Right cardiac atrium (tissue), 5 donors: ENCODE measurements around the gene THOP1. TPM values are rescaled to one million over a fixed set of nuclear protein-coding genes. Genes with fewer than 3 reads are reported as not detected.

Experiments
- ATAC-seq, 2 donors: fragments of 200-7000 bp; cut with Tn5 transposase; one replicate each; pipeline versions ENCODE4 v1.8.0 to v1.9.1; 2020; ENCODE audit warnings: moderate library complexity in 2 of 2, mild to moderate bottlenecking in 1 of 2
- DNase-seq, 3 donors: peaks; one replicate each; pipeline ENCODE4 v3.0.0-alpha.2; 2020
- H3K27ac ChIP-seq: one replicate; pipeline ENCODE4 v1.5.1; 2013; ENCODE audit warnings: mild to moderate bottlenecking, low read length, control low read depth, moderate library complexity
- H3K27me3 ChIP-seq: one replicate; pipeline ENCODE4 v1.6.1; 2013; ENCODE audit not compliant: control insufficient read depth, insufficient read depth
- H3K4me1 ChIP-seq: one replicate; pipeline ENCODE4 v1.6.1; 2013; ENCODE audit warnings: low read length; ENCODE audit not compliant: control insufficient read depth, insufficient read depth
- H3K4me3 ChIP-seq: one replicate; pipeline ENCODE4 v1.5.1; 2013; ENCODE audit warnings: low read length, control low read depth
- H3K9me3 ChIP-seq: one replicate; pipeline ENCODE4 v1.6.1; 2013; ENCODE audit warnings: low read length; ENCODE audit not compliant: control insufficient read depth
- WGBS: extraction: QIAGEN DNeasy Blood & Tissue Kit; methylation state at CpG from one replicate; pipeline ENCODE4 v1.1.7; 2013; 5-methylcytosine and 5-hydroxymethylcytosine counted together
- intact Hi-C, 4 donors: fragments of 100-400 bp; cut with DNase I; formaldehyde crosslinking; loops; one replicate each; pipeline versions ENCODE4 v1.11.0 to v1.14.0; 2022 to 2023
- long read RNA-seq, 4 donors: library from polyadenylated mRNA; unstranded; transcript quantifications; one replicate each; pipeline ENCODE4 v2.0.0, GENCODE V29; 2020 to 2021
- polyA plus RNA-seq: library from polyadenylated mRNA; stranded (reverse); fragments of 200-250 nt; gene quantifications from one replicate; pipeline ENCODE4 v1.2.3, GENCODE V29; 2013
- total RNA-seq, 4 donors: library from RNA; stranded (reverse); fragmentation: NEBNext Ultra II Directional; extraction: Animal tissue kit (Norgen Biotek cat#: 25700); gene quantifications; one replicate each; pipeline ENCODE4 v1.2.1, GENCODE V29; 2021
- donor health status: healthy with polysubstance abuse.
- donor health status: DM: no; HTN: yes; CAD: no.
- donor health status: DM: no; HTN: no; CAD: no.
- donor health status: DM: no; HTN: yes; CAD: no; lungs with severe emphysema.
- donor health status: DM: yes; HTN: yes; CAD: no.

THOP1 gene
- total RNA-seq (10 to 100 TPM; 41.4 to 69.4 (median 54.1) TPM), polyA plus RNA-seq (64.0 TPM)
- long read RNA-seq, donor 1, full-length matches to known transcripts: 162 of 204 reads
- long read RNA-seq, donor 1, partial matches to known transcripts: 16 of 204 reads
- long read RNA-seq, donor 1, other reads (novel, unspliced or antisense): 26 of 204 reads
- long read RNA-seq, donor 2, full-length matches to known transcripts: 67 of 93 reads
- long read RNA-seq, donor 2, partial matches to known transcripts: 8 of 93 reads
- long read RNA-seq, donor 2, other reads (novel, unspliced or antisense): 18 of 93 reads
- long read RNA-seq, donor 3, full-length matches to known transcripts: 350 of 434 reads
- long read RNA-seq, donor 3, partial matches to known transcripts: 38 of 434 reads
- long read RNA-seq, donor 3, other reads (novel, unspliced or antisense): 46 of 434 reads
- long read RNA-seq, donor 4, full-length matches to known transcripts: 52 of 61 reads
- long read RNA-seq, donor 4, partial matches to known transcripts: 0 of 61 reads
- long read RNA-seq, donor 4, other reads (novel, unspliced or antisense): 9 of 61 reads

DNA sequence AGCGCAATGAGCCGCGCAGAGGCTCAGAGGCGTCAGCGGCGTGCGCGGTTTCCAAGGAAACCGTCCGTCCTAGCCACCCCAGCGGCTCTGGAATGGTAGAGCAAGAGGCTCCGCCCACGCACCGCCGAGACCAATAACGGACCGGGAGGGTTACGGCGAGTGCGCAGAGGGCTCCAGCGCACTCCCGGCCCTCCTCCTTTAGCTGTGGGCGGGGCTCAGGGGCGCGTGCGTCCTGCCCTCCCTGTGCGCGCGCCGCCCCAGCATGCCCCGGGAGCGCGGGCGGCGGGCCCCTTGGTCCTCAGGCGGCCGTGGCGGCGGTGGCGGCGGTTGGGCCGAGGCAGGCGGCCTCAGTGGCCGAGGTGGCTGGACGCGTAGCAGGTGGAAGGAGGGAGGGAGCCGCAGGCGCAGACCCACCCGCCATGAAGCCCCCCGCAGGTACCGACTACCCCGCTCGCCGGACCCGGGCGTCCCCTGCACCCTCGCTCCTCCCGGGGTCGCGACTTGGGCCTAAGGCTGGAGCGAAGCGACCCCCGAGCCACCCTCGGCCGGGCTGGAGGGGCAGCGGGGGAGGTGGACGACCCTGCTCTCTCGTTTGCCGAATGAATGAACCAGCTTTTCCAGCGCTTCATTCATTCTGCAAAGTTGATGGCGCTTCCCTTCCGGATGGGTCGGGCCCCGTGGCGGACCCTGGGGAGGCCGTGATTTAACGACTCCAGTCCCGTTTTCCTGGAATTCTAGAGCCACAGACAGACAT is at the start of gene THOP1:
Gene THOP1, plus strand, starts transcription at position 260 of the 754 bp plus-strand sequence. Its CDS starts 160 bp downstream, at position 420.
- Histone ChIP-seq H3K9me3 (no peaks in the 10 kb centered on the region), H3K4me1 (peaks cover 3% of the 10 kb centered on the region), H3K4me3 (peak within 1 kb of the TSS; percentile 74), H3K27ac (peak within 1 kb of the TSS; percentile 40), H3K27me3 (no peaks in the 10 kb centered on the region)
- ATAC-seq (peak; percentile 94 to 95), DNase-seq (peak; percentile 100)
- intact Hi-C loops: no loop called here
- WGBS: under 1% methylated on average over 74 of the region's 78 CpGs

- ATAC-seq (no peak), DNase-seq (no peak)
- no peaks in the 10 kb centered on the region for H3K27me3 ChIP-seq
- 96% methylated on average over 15 of the region's 15 CpGs for WGBS
- H3K27ac ChIP-seq: no peak overlapping the region
- intact Hi-C loops: no loop called here
- no peak overlapping the region for H3K4me3 ChIP-seq
- H3K4me1 ChIP-seq: peaks cover 3% of the 10 kb centered on the region
- H3K9me3 ChIP-seq: no peaks in the 10 kb centered on the region
Observed at GRCh38 chr19:2736550-2737190, 48.6 kb upstream of the THOP1 start.

- WGBS: under 1% methylated on average over 64 of the region's 64 CpGs
- H3K4me1 ChIP-seq: peaks cover 3% of the 10 kb centered on the region
- intact Hi-C loops: loop anchor here in 2 of 4 donors (10.0 kb wide), 2 partner anchors 85 to 195 kb away; no protein-coding TSS in a partner anchor
- H3K27ac ChIP-seq: no peak within 1 kb of the TSS
- no peaks in the 10 kb centered on the region for H3K9me3 ChIP-seq
- peak within 1 kb of the TSS; percentile 93 for H3K4me3 ChIP-seq
- DNase-seq (peak; percentile 98 to 99 (median 99)), ATAC-seq (peak; percentile 100)
- H3K27me3 ChIP-seq: no peaks in the 10 kb centered on the region
Observed at GRCh38 chr19:2739602-2740313, 45.5 kb upstream of the THOP1 start, which contains the start of gene SLC39A3. SLC39A3 (minus strand) TSS chr19:2740017; CDS start chr19:2737257, 2,760 bp downstream.

DNA sequence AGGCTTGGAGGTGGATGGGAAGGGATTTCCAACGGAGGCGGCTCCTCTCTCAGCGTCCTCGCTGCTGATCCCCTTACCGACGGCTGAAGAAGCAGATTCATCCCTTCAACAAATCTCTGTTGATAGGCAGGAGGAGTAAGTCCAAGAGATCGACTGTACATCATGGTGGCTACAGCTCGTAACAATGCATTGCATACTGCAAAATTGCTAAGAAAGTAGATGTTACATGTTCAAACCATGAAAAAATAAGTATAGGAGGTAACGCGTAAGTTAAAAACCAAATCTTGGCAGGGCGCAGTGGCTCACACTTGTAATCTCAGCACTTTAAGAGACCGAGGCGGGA is 45.0 kb upstream of the THOP1 start:
- H3K27me3 ChIP-seq: no peaks in the 10 kb centered on the region
- H3K27ac ChIP-seq: no peak overlapping the region
- intact Hi-C loops: loop anchor here in 2 of 4 donors (10.0 kb wide), 2 partner anchors 85 to 195 kb away; no protein-coding TSS in a partner anchor
- ATAC-seq (no peak), DNase-seq (no peak)
- H3K4me3 ChIP-seq: no peak overlapping the region
- 44% methylated on average over 13 of the region's 13 CpGs for WGBS
- H3K9me3 ChIP-seq: no peaks in the 10 kb centered on the region
- peaks cover 3% of the 10 kb centered on the region for H3K4me1 ChIP-seq

- Histone ChIP-seq H3K4me3 (no peak overlapping the region), H3K9me3 (no peaks in the 10 kb centered on the region), H3K27me3 (no peaks in the 10 kb centered on the region), H3K4me1 (peaks cover 3% of the 10 kb centered on the region), H3K27ac (no peak overlapping the region)
- ATAC-seq (no peak), DNase-seq (no peak)
- intact Hi-C loops: loop anchor here in 2 of 4 donors (10.0 kb wide), 2 partner anchors 88 to 192 kb away; no protein-coding TSS in a partner anchor
- WGBS: 75% methylated on average over 8 of the region's 8 CpGs
Observed at GRCh38 chr19:2743099-2743498, 42.2 kb upstream of the THOP1 start.

DNA sequence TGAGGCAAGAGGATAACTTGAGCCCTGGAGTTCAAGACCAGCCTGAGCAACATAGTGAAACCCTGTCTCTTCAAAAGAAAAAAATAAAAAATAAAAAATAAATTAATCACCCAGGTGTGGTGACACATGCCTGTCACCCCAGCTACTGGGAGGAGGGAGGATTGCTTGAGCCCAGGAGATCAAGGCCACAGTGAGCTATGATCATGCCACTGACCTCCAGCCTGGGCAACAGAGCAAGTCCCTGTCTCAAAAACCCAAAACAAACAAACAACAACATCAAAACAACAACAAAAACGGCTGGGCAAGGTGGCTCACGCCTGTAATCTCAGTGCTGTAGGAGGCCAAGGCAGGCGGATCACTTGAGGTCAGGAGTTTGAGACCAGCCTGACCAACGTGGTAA is 41.2 kb upstream of the THOP1 start:
- Histone ChIP-seq H3K27ac (no peak overlapping the region), H3K4me3 (no peak overlapping the region), H3K27me3 (no peaks in the 10 kb centered on the region), H3K4me1 (peaks cover 2% of the 10 kb centered on the region), H3K9me3 (no peaks in the 10 kb centered on the region)
- no peak for ATAC-seq
- intact Hi-C loops: loop anchor here in 2 of 4 donors (10.0 kb wide), 2 partner anchors 89 to 191 kb away; no protein-coding TSS in a partner anchor
- no peak for DNase-seq
- WGBS: 32% methylated on average over 4 of the region's 4 CpGs

- Histone ChIP-seq H3K27ac (no peak overlapping the region), H3K4me3 (no peak overlapping the region), H3K9me3 (no peaks in the 10 kb centered on the region), H3K27me3 (no peaks in the 10 kb centered on the region), H3K4me1 (no peaks in the 10 kb centered on the region)
- no peak for DNase-seq
- 84% methylated on average over 7 of the region's 7 CpGs for WGBS
- intact Hi-C loops: loop anchor here in 3 of 4 donors (5.0 to 10.0 kb wide), 3 partner anchors 85 to 187 kb away; no protein-coding TSS in a partner anchor
- ATAC-seq: no peak
Observed at GRCh38 chr19:2747349-2747748, 38.0 kb upstream of the THOP1 start.

- intact Hi-C loops: loop anchor here in 3 of 4 donors (2.0 to 5.0 kb wide), 2 partner anchors 102 to 104 kb away; no protein-coding TSS in a partner anchor
- H3K9me3 ChIP-seq: no peaks in the 10 kb centered on the region
- 72% methylated on average over 17 of the region's 17 CpGs for WGBS
- DNase-seq: no peak
- H3K4me3 ChIP-seq: no peak overlapping the region
- no peaks in the 10 kb centered on the region for H3K27me3 ChIP-seq
- ATAC-seq: no peak
- no peaks in the 10 kb centered on the region for H3K4me1 ChIP-seq
- no peak overlapping the region for H3K27ac ChIP-seq
Observed at GRCh38 chr19:2750808-2751437, 34.4 kb upstream of the THOP1 start.

- Histone ChIP-seq H3K4me3 (no peak overlapping the region), H3K4me1 (no peaks in the 10 kb centered on the region), H3K27ac (no peak overlapping the region), H3K27me3 (no peaks in the 10 kb centered on the region), H3K9me3 (no peaks in the 10 kb centered on the region)
- intact Hi-C loops: loop anchor here in 3 of 4 donors (2.0 to 5.0 kb wide), 2 partner anchors 103 to 104 kb away; no protein-coding TSS in a partner anchor
- WGBS: 87% methylated on average over 21 of the region's 21 CpGs
- DNase-seq (peak in 1 of 3 donors; percentile 44), ATAC-seq (no peak)
Observed at GRCh38 chr19:2751438-2751830, 33.9 kb upstream of the THOP1 start.
